Central memory CD4-positive, alpha-beta T cell (primary cell): Measurements from ENCODE around the gene GBA2.

Source experiments
- DNase-seq: peaks from one replicate; pipeline ENCODE4 v3.0.0; 2022

The GBA2 gene

GRCh38 chr9:35763803-35764202 lies 14.8 kb upstream of the GBA2 start:
- no peak for DNase-seq

- no peak for DNase-seq
Observed at GRCh38 chr9:35763181-35763580, 14.2 kb upstream of the GBA2 start.

GRCh38 chr9:35760651-35761050 lies 11.6 kb upstream of the GBA2 start:
- DNase-seq, result no peak

GRCh38 chr9:35759795-35760194 lies 10.8 kb upstream of the GBA2 start:
- DNase-seq, result no peak

- no peak for DNase-seq
Observed at GRCh38 chr9:35758475-35759050, 9.5 kb upstream of the GBA2 start.

GRCh38 chr9:35757892-35758275 lies 8.9 kb upstream of the GBA2 start:
- no peak for DNase-seq

GRCh38 chr9:35757226-35757891 lies 8.3 kb upstream of the GBA2 start:
- no peak for DNase-seq

- peak; percentile 68 for DNase-seq
Observed at GRCh38 chr9:35756275-35757225, 7.5 kb upstream of the GBA2 start.

GRCh38 chr9:35755071-35755470 lies 6.0 kb upstream of the GBA2 start:
- DNase-seq, result no peak

- no peak for DNase-seq
Observed at GRCh38 chr9:35754264-35754663, 5.2 kb upstream of the GBA2 start, which contains the start of gene MSMP. Gene MSMP, minus strand, starts transcription at chr9:35754276. Its CDS starts 147 bp downstream, at chr9:35754129.

GRCh38 chr9:35753466-35753865 lies 4.4 kb upstream of the GBA2 start:
- DNase-seq, result no peak

- DNase-seq, result no peak
Observed at GRCh38 chr9:35750256-35750531, 1.2 kb upstream of the GBA2 start.

- DNase-seq, result peak; percentile 48
Observed at GRCh38 chr9:35749515-35750255, 657 bp upstream of the GBA2 start.

GRCh38 chr9:35748242-35748857 lies 678 bp downstream of the GBA2 start:
- DNase-seq, result peak; percentile 15

GRCh38 chr9:35746583-35746982 lies 2.4 kb downstream of the GBA2 start:
- no peak for DNase-seq

- DNase-seq, result no peak
Observed at GRCh38 chr9:35745569-35745968, 3.5 kb downstream of the GBA2 start.

GRCh38 chr9:35743880-35744518 lies 5.0 kb downstream of the GBA2 start:
- DNase-seq, result no peak

- no peak for DNase-seq
Observed at GRCh38 chr9:35743452-35743851, 5.6 kb downstream of the GBA2 start.

- DNase-seq, result no peak
Observed at GRCh38 chr9:35741740-35742139, 7.3 kb downstream of the GBA2 start.

- no peak for DNase-seq
Observed at GRCh38 chr9:35740243-35740642, 8.8 kb downstream of the GBA2 start.

- no peak for DNase-seq
Observed at GRCh38 chr9:35738924-35739323, 10.1 kb downstream of the GBA2 start.

GRCh38 chr9:35738186-35738585 lies 10.8 kb downstream of the GBA2 start:
- DNase-seq, result no peak
